Measurements from ENCODE around the gene SERPINE3.

The SERPINE3 gene

DNA sequence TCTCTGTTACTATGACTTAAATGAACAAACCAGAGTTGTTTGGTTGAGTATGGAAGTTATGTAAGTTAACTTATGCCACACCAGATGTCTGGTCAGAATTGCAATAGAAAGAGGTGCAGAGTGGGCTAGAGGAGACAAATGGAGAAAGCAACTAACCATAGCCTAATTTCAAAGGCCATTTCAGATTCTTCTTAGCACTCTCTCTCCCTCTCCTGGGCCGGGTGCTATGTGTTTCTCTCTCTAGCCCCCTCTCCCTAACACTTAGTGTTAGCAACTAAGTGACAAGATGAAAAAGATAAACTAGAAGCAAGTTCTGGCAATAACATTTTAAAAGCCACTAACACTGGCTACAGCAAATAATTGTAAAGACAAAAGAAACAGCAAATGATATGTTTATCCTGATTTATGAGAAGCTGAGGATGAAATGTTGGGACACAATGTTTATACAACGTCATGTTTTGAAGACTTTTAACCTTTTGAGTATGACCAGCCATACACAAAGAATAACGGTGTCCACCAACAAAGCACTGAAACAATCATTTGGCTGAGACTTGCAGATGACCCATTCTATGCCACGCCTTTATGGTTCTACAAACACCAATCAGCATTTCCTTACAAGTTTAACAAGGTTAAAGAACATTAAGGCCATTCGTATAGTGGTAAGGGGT, 18.6 kb downstream of the SERPINE3 start:
- Histone ChIP-seq H2BK120ac (ENCODE audit: low read depth, low read length) (no peak overlapping the region), H3K27me3 (ENCODE audit: control insufficient read depth in 3 of 3, insufficient read depth in 3 of 3, low read depth in 1 of 3, low read length in 3 of 3) (no peaks in the 10 kb centered on the region), H3K36me3 (replicated peaks in 1 of 2; ENCODE audit: control insufficient read depth in 2 of 2, insufficient read depth in 2 of 2, low read length in 2 of 2) (peaks cover 0 to 29% of the 10 kb centered on the region in 2 donors), H2BK15ac (ENCODE audit: low read length) (no peak overlapping the region), H3K4me1 (ENCODE audit: control insufficient read depth in 2 of 2, insufficient read depth in 1 of 2, low read depth in 1 of 2, low read length in 2 of 2) (no peaks in the 10 kb centered on the region), H3K9ac (ENCODE audit: low read depth, low read length, poor library complexity) (no peak overlapping the region), H2AK5ac (ENCODE audit: low read depth, low read length) (no peak overlapping the region), H2AFZ (ENCODE audit: low read length) (no peak overlapping the region), H3K23ac (ENCODE audit: low read depth, low read length, poor library complexity) (no peak overlapping the region), H3K4ac (ENCODE audit: low read length) (no peak overlapping the region), H4K91ac (ENCODE audit: low read depth, low read length, poor library complexity) (no peak overlapping the region), H3K4me3 (ENCODE audit: low read length in 2 of 2) (no peak overlapping the region), H3K18ac (ENCODE audit: low read length) (no peak overlapping the region), H2BK12ac (ENCODE audit: low read length) (no peak overlapping the region), H3K14ac (ENCODE audit: low read length) (no peak overlapping the region), H2BK5ac (ENCODE audit: low read length) (no peak overlapping the region), H3K79me1 (ENCODE audit: low read depth, low read length) (no peaks in the 10 kb centered on the region), H3K4me2 (ENCODE audit: insufficient read depth, low read length, poor library complexity, severe bottlenecking) (no peak overlapping the region), H3K27ac (replicated peaks; ENCODE audit: low read length) (no peak overlapping the region), H4K8ac (ENCODE audit: low read depth, low read length) (no peak overlapping the region), H3K9me3 (replicated peaks in 1 of 2; ENCODE audit: control insufficient read depth in 2 of 2, insufficient read depth in 1 of 2, low read depth in 1 of 2, low read length in 2 of 2) (no peaks in the 10 kb centered on the region)
- WGBS, 2 donors (ENCODE audit: extremely low coverage in 2 of 2, insufficient read length in 2 of 2, insufficient replicate concordance in 1 of 2) = no CpG with 5 or more reads among the region's 5 CpGs
- no peak for DNase-seq (ENCODE audit: low spot score)

DNA sequence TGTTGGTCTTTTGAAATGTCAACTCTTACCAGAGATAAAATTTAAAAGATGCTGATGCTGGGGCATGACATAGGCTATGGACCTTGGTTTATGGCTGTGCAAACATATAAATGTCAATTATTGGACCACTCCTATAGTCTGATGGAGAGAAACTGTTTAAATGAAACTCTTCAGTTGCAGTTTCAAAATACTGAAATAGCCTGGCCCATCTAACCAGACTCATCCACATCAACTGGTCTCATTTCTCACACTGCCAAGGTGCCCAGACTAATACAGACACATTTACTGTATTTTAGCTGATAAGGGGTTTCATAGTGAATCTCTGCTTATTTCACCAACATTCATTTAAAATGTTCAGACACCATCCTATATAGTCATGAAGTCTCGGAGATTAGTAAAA, 19.9 kb downstream of the SERPINE3 start:
- H3K79me1 ChIP-seq (ENCODE audit: low read depth, low read length) = no peaks in the 10 kb centered on the region
- no peak overlapping the region for H2BK12ac ChIP-seq (ENCODE audit: low read length)
- H3K9me3 ChIP-seq (replicated peaks in 1 of 2; ENCODE audit: control insufficient read depth in 2 of 2, insufficient read depth in 1 of 2, low read depth in 1 of 2, low read length in 2 of 2) = no peaks in the 10 kb centered on the region
- no peak overlapping the region for H3K4me2 ChIP-seq (ENCODE audit: insufficient read depth, low read length, poor library complexity, severe bottlenecking)
- H3K4ac ChIP-seq (ENCODE audit: low read length) = no peak overlapping the region
- H3K4me3 ChIP-seq (ENCODE audit: low read length in 2 of 2) = no peak overlapping the region
- no CpG with 5 or more reads among the region's 1 CpG for WGBS, 2 donors (ENCODE audit: extremely low coverage in 2 of 2, insufficient read length in 2 of 2, insufficient replicate concordance in 1 of 2)
- no peak for DNase-seq (ENCODE audit: low spot score)
- H3K27me3 ChIP-seq (ENCODE audit: control insufficient read depth in 3 of 3, insufficient read depth in 3 of 3, low read depth in 1 of 3, low read length in 3 of 3) = no peaks in the 10 kb centered on the region
- H4K8ac ChIP-seq (ENCODE audit: low read depth, low read length) = no peak overlapping the region
- H3K9ac ChIP-seq (ENCODE audit: low read depth, low read length, poor library complexity) = no peak overlapping the region
- H2AFZ ChIP-seq (ENCODE audit: low read length) = no peak overlapping the region
- no peak overlapping the region for H2BK5ac ChIP-seq (ENCODE audit: low read length)
- no peaks in the 10 kb centered on the region for H3K4me1 ChIP-seq (ENCODE audit: control insufficient read depth in 2 of 2, insufficient read depth in 1 of 2, low read depth in 1 of 2, low read length in 2 of 2)
- H2BK120ac ChIP-seq (ENCODE audit: low read depth, low read length) = no peak overlapping the region
- H2AK5ac ChIP-seq (ENCODE audit: low read depth, low read length) = no peak overlapping the region
- H3K18ac ChIP-seq (ENCODE audit: low read length) = no peak overlapping the region
- H3K14ac ChIP-seq (ENCODE audit: low read length) = no peak overlapping the region
- no peak overlapping the region for H3K23ac ChIP-seq (ENCODE audit: low read depth, low read length, poor library complexity)
- no peak overlapping the region for H4K91ac ChIP-seq (ENCODE audit: low read depth, low read length, poor library complexity)
- H3K36me3 ChIP-seq (replicated peaks in 1 of 2; ENCODE audit: control insufficient read depth in 2 of 2, insufficient read depth in 2 of 2, low read length in 2 of 2) = peaks cover 0 to 42% of the 10 kb centered on the region in 2 donors
- H2BK15ac ChIP-seq (ENCODE audit: low read length) = no peak overlapping the region
- H3K27ac ChIP-seq (replicated peaks; ENCODE audit: low read length) = no peak overlapping the region

GRCh38 chr13:51360489-51360888, 21.0 kb downstream of the SERPINE3 start:
- WGBS, 2 donors (ENCODE audit: extremely low coverage in 2 of 2, insufficient read length in 2 of 2, insufficient replicate concordance in 1 of 2) = no CpG with 5 or more reads among the region's 1 CpG
- H3K18ac ChIP-seq (ENCODE audit: low read length) = no peak overlapping the region
- no peak overlapping the region for H4K91ac ChIP-seq (ENCODE audit: low read depth, low read length, poor library complexity)
- H3K23ac ChIP-seq (ENCODE audit: low read depth, low read length, poor library complexity) = no peak overlapping the region
- no peak overlapping the region for H4K8ac ChIP-seq (ENCODE audit: low read depth, low read length)
- no peaks in the 10 kb centered on the region for H3K79me1 ChIP-seq (ENCODE audit: low read depth, low read length)
- H2AFZ ChIP-seq (ENCODE audit: low read length) = no peak overlapping the region
- H3K4ac ChIP-seq (ENCODE audit: low read length) = no peak overlapping the region
- H2AK5ac ChIP-seq (ENCODE audit: low read depth, low read length) = no peak overlapping the region
- H2BK12ac ChIP-seq (ENCODE audit: low read length) = no peak overlapping the region
- no peak overlapping the region for H3K9ac ChIP-seq (ENCODE audit: low read depth, low read length, poor library complexity)
- H3K27ac ChIP-seq (replicated peaks; ENCODE audit: low read length) = no peak overlapping the region
- H3K4me1 ChIP-seq (ENCODE audit: control insufficient read depth in 2 of 2, insufficient read depth in 1 of 2, low read depth in 1 of 2, low read length in 2 of 2) = no peaks in the 10 kb centered on the region
- no peak overlapping the region for H3K14ac ChIP-seq (ENCODE audit: low read length)
- no peak overlapping the region for H2BK120ac ChIP-seq (ENCODE audit: low read depth, low read length)
- no peak overlapping the region for H3K4me3 ChIP-seq (ENCODE audit: low read length in 2 of 2)
- H3K4me2 ChIP-seq (ENCODE audit: insufficient read depth, low read length, poor library complexity, severe bottlenecking) = no peak overlapping the region
- no peak overlapping the region for H2BK15ac ChIP-seq (ENCODE audit: low read length)
- H3K36me3 ChIP-seq (replicated peaks in 1 of 2; ENCODE audit: control insufficient read depth in 2 of 2, insufficient read depth in 2 of 2, low read length in 2 of 2) = peaks cover 0 to 54% of the 10 kb centered on the region in 2 donors
- H3K9me3 ChIP-seq (replicated peaks in 1 of 2; ENCODE audit: control insufficient read depth in 2 of 2, insufficient read depth in 1 of 2, low read depth in 1 of 2, low read length in 2 of 2) = no peaks in the 10 kb centered on the region
- no peaks in the 10 kb centered on the region for H3K27me3 ChIP-seq (ENCODE audit: control insufficient read depth in 3 of 3, insufficient read depth in 3 of 3, low read depth in 1 of 3, low read length in 3 of 3)
- no peak overlapping the region for H2BK5ac ChIP-seq (ENCODE audit: low read length)
- no peak for DNase-seq (ENCODE audit: low spot score)

DNA sequence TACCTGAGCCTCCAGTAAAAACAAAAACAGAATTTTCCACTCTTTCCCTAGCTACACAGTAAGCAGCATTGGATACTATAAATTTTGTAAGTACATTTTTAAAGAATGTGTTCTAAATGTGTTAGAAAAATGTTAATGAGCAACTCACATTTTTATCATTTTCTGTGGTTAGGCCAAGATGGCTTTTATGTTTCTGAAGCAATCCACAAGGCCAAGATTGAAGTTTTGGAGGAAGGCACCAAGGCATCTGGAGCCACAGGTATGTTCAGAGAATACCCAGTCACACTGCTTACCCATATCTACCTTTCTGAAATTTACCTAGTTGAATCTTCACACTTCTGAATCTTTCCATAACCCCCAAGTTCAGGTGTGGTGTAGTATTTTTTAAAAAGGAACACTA, 21.6 kb downstream of the SERPINE3 start:
- no peak overlapping the region for H2BK15ac ChIP-seq (ENCODE audit: low read length)
- no peak overlapping the region for H2BK120ac ChIP-seq (ENCODE audit: low read depth, low read length)
- H2AK5ac ChIP-seq (ENCODE audit: low read depth, low read length) = no peak overlapping the region
- H3K4me2 ChIP-seq (ENCODE audit: insufficient read depth, low read length, poor library complexity, severe bottlenecking) = no peak overlapping the region
- H3K27ac ChIP-seq (replicated peaks; ENCODE audit: low read length) = no peak overlapping the region
- no peak overlapping the region for H2AFZ ChIP-seq (ENCODE audit: low read length)
- no peaks in the 10 kb centered on the region for H3K9me3 ChIP-seq (replicated peaks in 1 of 2; ENCODE audit: control insufficient read depth in 2 of 2, insufficient read depth in 1 of 2, low read depth in 1 of 2, low read length in 2 of 2)
- H3K27me3 ChIP-seq (ENCODE audit: control insufficient read depth in 3 of 3, insufficient read depth in 3 of 3, low read depth in 1 of 3, low read length in 3 of 3) = no peaks in the 10 kb centered on the region
- H3K4me1 ChIP-seq (ENCODE audit: control insufficient read depth in 2 of 2, insufficient read depth in 1 of 2, low read depth in 1 of 2, low read length in 2 of 2) = no peaks in the 10 kb centered on the region
- H3K9ac ChIP-seq (ENCODE audit: low read depth, low read length, poor library complexity) = no peak overlapping the region
- DNase-seq (ENCODE audit: low spot score) = no peak
- no peak overlapping the region for H3K18ac ChIP-seq (ENCODE audit: low read length)
- no peak overlapping the region for H2BK5ac ChIP-seq (ENCODE audit: low read length)
- no peak overlapping the region for H4K91ac ChIP-seq (ENCODE audit: low read depth, low read length, poor library complexity)
- no peaks in the 10 kb centered on the region for H3K79me1 ChIP-seq (ENCODE audit: low read depth, low read length)
- no peak overlapping the region for H3K14ac ChIP-seq (ENCODE audit: low read length)
- H3K23ac ChIP-seq (ENCODE audit: low read depth, low read length, poor library complexity) = no peak overlapping the region
- no peak overlapping the region for H3K4ac ChIP-seq (ENCODE audit: low read length)
- H4K8ac ChIP-seq (ENCODE audit: low read depth, low read length) = no peak overlapping the region
- peaks cover 0 to 60% of the 10 kb centered on the region in 2 donors for H3K36me3 ChIP-seq (replicated peaks in 1 of 2; ENCODE audit: control insufficient read depth in 2 of 2, insufficient read depth in 2 of 2, low read length in 2 of 2)
- H3K4me3 ChIP-seq (ENCODE audit: low read length in 2 of 2) = no peak overlapping the region
- no peak overlapping the region for H2BK12ac ChIP-seq (ENCODE audit: low read length)
